SK-N-SH treated with all-trans-retinoic acid at 6 μM for 48 hours (cell line): ENCODE results near the gene OSBPL3.

Source experiments
- BACH2 ChIP-seq: fragments of 250-450 bp; sonication (Bioruptor Pico); IDR thresholded peaks from 2 replicates; pipeline ENCODE4 v1.9.0; 2021; ENCODE audit warnings: mild to moderate bottlenecking, borderline replicate concordance
- CREB5 ChIP-seq: fragments of 250-450 bp; sonication (Bioruptor Pico); IDR thresholded peaks from 2 replicates; pipeline ENCODE4 v1.5.1; 2020; ENCODE audit warnings: low read depth, mild to moderate bottlenecking, moderate library complexity
- CSRNP3 ChIP-seq: fragments of 250-450 bp; sonication (Bioruptor Pico); IDR thresholded peaks from 2 replicates; pipeline ENCODE4 v1.5.1; 2021; ENCODE audit warnings: mild to moderate bottlenecking, moderate library complexity
- ESRRG ChIP-seq: fragments of 250-450 bp; sonication (Bioruptor Pico); IDR thresholded peaks from 2 replicates; pipeline ENCODE4 v1.6.1; 2021; ENCODE audit warnings: mild to moderate bottlenecking
- PATZ1 ChIP-seq: fragments of 250-450 bp; sonication (Bioruptor Pico); IDR thresholded peaks from 2 replicates; pipeline ENCODE4 v1.8.0; 2020; ENCODE audit warnings: mild to moderate bottlenecking, moderate library complexity, borderline replicate concordance
- PPARA ChIP-seq: fragments of 250-450 bp; sonication (Bioruptor Pico); IDR thresholded peaks from 2 replicates; pipeline ENCODE4 v1.5.0; 2020; ENCODE audit warnings: mild to moderate bottlenecking, borderline replicate concordance
- ZFP3 ChIP-seq: fragments of 250-450 bp; sonication (Bioruptor Pico); IDR thresholded peaks from 2 replicates; pipeline ENCODE4 v1.5.0; 2020; ENCODE audit warnings: mild to moderate bottlenecking, moderate library complexity
- ZFP30 ChIP-seq: fragments of 450-650 bp; formaldehyde crosslinking; IDR thresholded peaks from 2 replicates; pipeline ENCODE4 v1.5.0; 2022; ENCODE audit warnings: mild to moderate bottlenecking, moderate library complexity
- ZNF565 ChIP-seq: fragments of 450-650 bp; formaldehyde crosslinking; conservative IDR thresholded peaks from 2 replicates; pipeline ENCODE4 v1.5.0; 2020; ENCODE audit warnings: low read depth, mild to moderate bottlenecking, moderate library complexity
- ZNF70 ChIP-seq: fragments of 450-650 bp; formaldehyde crosslinking; IDR thresholded peaks from 2 replicates; pipeline ENCODE4 v1.5.0; 2020; ENCODE audit warnings: mild to moderate bottlenecking, moderate library complexity

- TF ChIP-seq ESRRG (CRISPR knock-in tag) (no peak), BACH2 (CRISPR knock-in tag) (no peak), ZNF70 (CRISPR knock-in tag) (no peak), CREB5 (CRISPR knock-in tag) (no peak), ZNF565 (CRISPR knock-in tag) (no peak), ZFP30 (no peak), PATZ1 (no peak), CSRNP3 (CRISPR knock-in tag) (no peak), ZFP3 (no peak), PPARA (CRISPR knock-in tag) (no peak)
Measured at GRCh38 chr7:24821754-24822054, 158.3 kb downstream of the OSBPL3 start.
